Loucy (cell line): ENCODE data around the gene VPS35L.

ENCODE experiments used
- EZH2phosphoT487 ChIP-seq: fragments of 200-600 bp; IDR thresholded peaks from 2 replicates; pipeline ENCODE4 v1.6.1; 2018; ENCODE audit warnings: antibody characterized with exemption, mild to moderate bottlenecking, moderate library complexity, borderline replicate concordance
- TF ChIP-seq, protein P1 (sequence below): fragments of 200-600 bp; sonication (generic); conservative IDR thresholded peaks from 2 replicates; pipeline ENCODE4 v1.5.1; 2014; ENCODE audit warnings: mild to moderate bottlenecking, antibody characterized with exemption, low read length

DNA sequence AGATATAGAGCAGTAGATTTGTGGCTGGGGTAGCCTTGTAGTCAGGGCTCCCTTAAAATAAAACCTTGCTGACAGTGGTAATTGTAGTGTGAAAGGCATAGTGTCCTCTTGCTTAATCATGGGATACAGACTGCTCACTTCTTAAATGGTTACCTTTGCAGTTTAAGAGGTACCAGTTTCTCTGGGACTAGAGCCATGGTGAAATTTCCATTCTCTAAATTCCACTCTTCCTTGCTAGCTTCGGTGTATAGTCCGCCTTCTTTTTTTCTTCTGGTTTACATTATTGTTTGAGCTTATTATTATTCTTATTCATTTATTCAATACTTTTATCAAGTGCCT lies 30.1 kb upstream of the VPS35L start:
- TF ChIP-seq, protein P1, sequence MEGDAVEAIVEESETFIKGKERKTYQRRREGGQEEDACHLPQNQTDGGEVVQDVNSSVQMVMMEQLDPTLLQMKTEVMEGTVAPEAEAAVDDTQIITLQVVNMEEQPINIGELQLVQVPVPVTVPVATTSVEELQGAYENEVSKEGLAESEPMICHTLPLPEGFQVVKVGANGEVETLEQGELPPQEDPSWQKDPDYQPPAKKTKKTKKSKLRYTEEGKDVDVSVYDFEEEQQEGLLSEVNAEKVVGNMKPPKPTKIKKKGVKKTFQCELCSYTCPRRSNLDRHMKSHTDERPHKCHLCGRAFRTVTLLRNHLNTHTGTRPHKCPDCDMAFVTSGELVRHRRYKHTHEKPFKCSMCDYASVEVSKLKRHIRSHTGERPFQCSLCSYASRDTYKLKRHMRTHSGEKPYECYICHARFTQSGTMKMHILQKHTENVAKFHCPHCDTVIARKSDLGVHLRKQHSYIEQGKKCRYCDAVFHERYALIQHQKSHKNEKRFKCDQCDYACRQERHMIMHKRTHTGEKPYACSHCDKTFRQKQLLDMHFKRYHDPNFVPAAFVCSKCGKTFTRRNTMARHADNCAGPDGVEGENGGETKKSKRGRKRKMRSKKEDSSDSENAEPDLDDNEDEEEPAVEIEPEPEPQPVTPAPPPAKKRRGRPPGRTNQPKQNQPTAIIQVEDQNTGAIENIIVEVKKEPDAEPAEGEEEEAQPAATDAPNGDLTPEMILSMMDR: no peak
- no peak for TF ChIP-seq EZH2phosphoT487
